Sigmoid colon (tissue), 4 donors: Measurements from ENCODE around the gene SLX4IP.

Experiments used
- POLR2A ChIP-seq, 2 donors: fragments of 450-650 bp; IDR thresholded peaks; one replicate each; pipeline ENCODE4 v1.6.1; 2016; ENCODE audit warnings: antibody characterized with exemption in 2 of 2, mild to moderate bottlenecking in 2 of 2, moderate library complexity in 2 of 2
- POLR2AphosphoS5 ChIP-seq, 4 donors: sonication (generic); formaldehyde crosslinking; IDR thresholded peaks; one replicate each; pipeline ENCODE4 v1.6.1; 2017; ENCODE audit warnings: antibody characterized with exemption in 4 of 4
- TF ChIP-seq, protein P1 (sequence below), 4 experiments: fragments of 450-650 bp in 3 of 4; fragments of 200-600 bp in 1 of 4; IDR thresholded peaks; one replicate each; pipeline ENCODE4 v1.5.1; 2016 to 2019; ENCODE audit warnings: antibody characterized with exemption in 4 of 4, mild to moderate bottlenecking in 3 of 4, moderate library complexity in 2 of 4

DNA sequence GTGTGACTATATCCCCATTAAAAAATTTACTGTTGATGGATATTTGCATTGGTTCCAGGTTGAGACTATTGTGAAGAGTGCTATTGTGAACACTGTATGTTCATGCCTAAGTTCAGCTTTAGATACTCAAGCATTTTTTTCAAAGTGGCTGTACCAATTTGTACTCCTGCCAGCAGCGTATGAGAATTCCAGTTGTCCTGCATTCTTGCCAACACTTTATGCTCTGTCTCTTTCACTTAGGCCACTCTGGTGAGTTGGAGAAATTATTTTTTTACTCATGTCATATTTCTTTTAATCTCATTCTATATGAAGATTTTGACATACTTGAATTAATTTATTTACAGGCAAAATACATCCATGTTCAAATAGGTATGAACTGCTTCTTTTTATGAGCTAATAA, 162.5 kb downstream of the SLX4IP start:
- TF ChIP-seq POLR2AphosphoS5 (IDR thresholded peaks at IDR 0.05) (no peak), POLR2A (IDR thresholded peaks at IDR 0.05) (no peak)
- TF ChIP-seq, protein P1, sequence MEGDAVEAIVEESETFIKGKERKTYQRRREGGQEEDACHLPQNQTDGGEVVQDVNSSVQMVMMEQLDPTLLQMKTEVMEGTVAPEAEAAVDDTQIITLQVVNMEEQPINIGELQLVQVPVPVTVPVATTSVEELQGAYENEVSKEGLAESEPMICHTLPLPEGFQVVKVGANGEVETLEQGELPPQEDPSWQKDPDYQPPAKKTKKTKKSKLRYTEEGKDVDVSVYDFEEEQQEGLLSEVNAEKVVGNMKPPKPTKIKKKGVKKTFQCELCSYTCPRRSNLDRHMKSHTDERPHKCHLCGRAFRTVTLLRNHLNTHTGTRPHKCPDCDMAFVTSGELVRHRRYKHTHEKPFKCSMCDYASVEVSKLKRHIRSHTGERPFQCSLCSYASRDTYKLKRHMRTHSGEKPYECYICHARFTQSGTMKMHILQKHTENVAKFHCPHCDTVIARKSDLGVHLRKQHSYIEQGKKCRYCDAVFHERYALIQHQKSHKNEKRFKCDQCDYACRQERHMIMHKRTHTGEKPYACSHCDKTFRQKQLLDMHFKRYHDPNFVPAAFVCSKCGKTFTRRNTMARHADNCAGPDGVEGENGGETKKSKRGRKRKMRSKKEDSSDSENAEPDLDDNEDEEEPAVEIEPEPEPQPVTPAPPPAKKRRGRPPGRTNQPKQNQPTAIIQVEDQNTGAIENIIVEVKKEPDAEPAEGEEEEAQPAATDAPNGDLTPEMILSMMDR (IDR thresholded peaks at IDR 0.05) = no peak
